SJCRH30 (cell line): ENCODE data around the gene PRPSAP1. TPM values are rescaled to one million over a fixed set of nuclear protein-coding genes. Genes with fewer than 3 reads are reported as not detected.

ENCODE experiments used
- DNase-seq, 2 experiments: peaks; one replicate each; pipeline ENCODE4 v3.0.0-alpha.2; 2015 to 2020
- H3K27ac ChIP-seq: fragments of 250-450 bp; sonication (Bioruptor Pico); 2 replicates; pipeline ENCODE4 v1.5.1; 2020; ENCODE audit warnings: mild to moderate bottlenecking, moderate library complexity
- H3K27me3 ChIP-seq: fragments of 250-450 bp; sonication (Bioruptor Pico); 2 replicates; pipeline ENCODE4 v1.5.1; 2020; ENCODE audit warnings: mild to moderate bottlenecking, moderate library complexity
- H3K36me3 ChIP-seq: fragments of 250-450 bp; sonication (Bioruptor Pico); 2 replicates; pipeline ENCODE4 v1.5.1; 2020; ENCODE audit warnings: mild to moderate bottlenecking, moderate library complexity
- H3K4me1 ChIP-seq: fragments of 250-450 bp; sonication (Bioruptor Pico); 2 replicates; pipeline ENCODE4 v1.5.1; 2020; ENCODE audit warnings: mild to moderate bottlenecking, moderate library complexity
- H3K4me3 ChIP-seq: fragments of 250-450 bp; sonication (Bioruptor Pico); 2 replicates; pipeline ENCODE4 v1.5.1; 2020; ENCODE audit warnings: mild to moderate bottlenecking, moderate library complexity
- H3K9me3 ChIP-seq: fragments of 250-450 bp; sonication (Bioruptor Pico); replicated peaks from 2 replicates; pipeline ENCODE4 v1.5.1; 2020; ENCODE audit warnings: mild to moderate bottlenecking, moderate library complexity
- total RNA-seq: library from RNA; depleted of rRNA; stranded (reverse); fragments of >200 nt; shearing (Covaris generic); gene quantifications from 2 replicates; pipeline ENCODE4 v1.2.3, GENCODE V29; 2014

Gene PRPSAP1
- total RNA-seq, 1 experiment from 2014 or later, result 69.3 TPM

GRCh38 chr17:76385892-76386786, 32.4 kb upstream of the PRPSAP1 start:
- Histone ChIP-seq H3K36me3 (no peaks in the 10 kb centered on the region), H3K27ac (no peak overlapping the region), H3K27me3 (no peaks in the 10 kb centered on the region), H3K9me3 (no peaks in the 10 kb centered on the region), H3K4me1 (peaks cover 19% of the 10 kb centered on the region), H3K4me3 (peak overlapping the region; percentile 62)
- peak; percentile 83 to 87 for DNase-seq

- Histone ChIP-seq H3K9me3 (no peaks in the 10 kb centered on the region), H3K4me3 (peak overlapping the region; percentile 62), H3K36me3 (no peaks in the 10 kb centered on the region), H3K4me1 (peaks cover 19% of the 10 kb centered on the region), H3K27me3 (no peaks in the 10 kb centered on the region), H3K27ac (no peak overlapping the region)
- DNase-seq, result peak in 1 of 2 experiments; percentile 62
Observed at GRCh38 chr17:76384987-76385891, 31.5 kb upstream of the PRPSAP1 start.

- DNase-seq, result peak; percentile 84 to 87
- no peaks in the 10 kb centered on the region for H3K27me3 ChIP-seq
- peak within 1 kb of the TSS; percentile 62 for H3K4me3 ChIP-seq
- H3K36me3 ChIP-seq, result no peaks in the 10 kb centered on the region
- peaks cover 13% of the 10 kb centered on the region; the same call in 1 of the 2 replicates for H3K4me1 ChIP-seq
- no peak within 1 kb of the TSS for H3K27ac ChIP-seq
- no peaks in the 10 kb centered on the region for H3K9me3 ChIP-seq
Observed at GRCh38 chr17:76384222-76384986, 30.7 kb upstream of the PRPSAP1 start, which contains the start of gene SPHK1. Gene SPHK1, plus strand, starts transcription at chr17:76384609. Its CDS starts 1,036 bp downstream, at chr17:76385645.

GRCh38 chr17:76383546-76384221, 30.0 kb upstream of the PRPSAP1 start:
- Histone ChIP-seq H3K4me1 (peaks cover 13% of the 10 kb centered on the region; the same call in 1 of the 2 replicates), H3K27me3 (no peaks in the 10 kb centered on the region), H3K27ac (no peak overlapping the region), H3K9me3 (no peaks in the 10 kb centered on the region), H3K36me3 (no peaks in the 10 kb centered on the region), H3K4me3 (peak overlapping the region; percentile 62)
- DNase-seq, result peak; percentile 71 to 75

GRCh38 chr17:76382803-76383545, 29.3 kb upstream of the PRPSAP1 start:
- Histone ChIP-seq H3K27ac (no peak overlapping the region), H3K4me1 (peaks cover 13% of the 10 kb centered on the region; the same call in 1 of the 2 replicates), H3K36me3 (no peaks in the 10 kb centered on the region), H3K27me3 (no peaks in the 10 kb centered on the region), H3K9me3 (no peaks in the 10 kb centered on the region), H3K4me3 (peak overlapping the region; percentile 62)
- DNase-seq, result peak; percentile 60 to 63

- Histone ChIP-seq H3K9me3 (no peaks in the 10 kb centered on the region), H3K27me3 (no peaks in the 10 kb centered on the region), H3K27ac (no peak overlapping the region), H3K4me1 (peaks cover 13% of the 10 kb centered on the region; the same call in 1 of the 2 replicates), H3K36me3 (no peaks in the 10 kb centered on the region), H3K4me3 (peak overlapping the region; percentile 62)
- peak; percentile 77 to 78 for DNase-seq
Observed at GRCh38 chr17:76382351-76382802, 28.7 kb upstream of the PRPSAP1 start.

- no peak overlapping the region for H3K27ac ChIP-seq
- H3K36me3 ChIP-seq, result no peaks in the 10 kb centered on the region
- H3K9me3 ChIP-seq, result no peaks in the 10 kb centered on the region
- H3K27me3 ChIP-seq, result no peaks in the 10 kb centered on the region
- peak overlapping the region; percentile 62; the same call in 1 of the 2 replicates for H3K4me3 ChIP-seq
- DNase-seq, result no peak
- peaks cover 14% of the 10 kb centered on the region; the same call in 1 of the 2 replicates for H3K4me1 ChIP-seq
Observed at GRCh38 chr17:76381633-76382350, 28.1 kb upstream of the PRPSAP1 start.

- H3K4me1 ChIP-seq, result peaks cover 30% of the 10 kb centered on the region
- DNase-seq, result no peak
- H3K27me3 ChIP-seq, result no peaks in the 10 kb centered on the region
- no peak overlapping the region for H3K27ac ChIP-seq
- no peak overlapping the region for H3K4me3 ChIP-seq
- H3K36me3 ChIP-seq, result no peaks in the 10 kb centered on the region
- no peaks in the 10 kb centered on the region for H3K9me3 ChIP-seq
Observed at GRCh38 chr17:76379646-76380376, 26.1 kb upstream of the PRPSAP1 start.

GRCh38 chr17:76379275-76379641, 25.5 kb upstream of the PRPSAP1 start:
- Histone ChIP-seq H3K27me3 (no peaks in the 10 kb centered on the region), H3K36me3 (no peaks in the 10 kb centered on the region), H3K27ac (no peak overlapping the region), H3K9me3 (no peaks in the 10 kb centered on the region), H3K4me3 (no peak overlapping the region), H3K4me1 (peaks cover 30% of the 10 kb centered on the region)
- no peak for DNase-seq

GRCh38 chr17:76378548-76379274, 25.0 kb upstream of the PRPSAP1 start:
- Histone ChIP-seq H3K27ac (no peak overlapping the region), H3K4me3 (no peak overlapping the region), H3K36me3 (no peaks in the 10 kb centered on the region), H3K27me3 (no peaks in the 10 kb centered on the region), H3K9me3 (no peaks in the 10 kb centered on the region), H3K4me1 (peaks cover 30% of the 10 kb centered on the region)
- no peak for DNase-seq

- Histone ChIP-seq H3K27me3 (no peaks in the 10 kb centered on the region), H3K4me1 (peaks cover 17% of the 10 kb centered on the region), H3K9me3 (no peaks in the 10 kb centered on the region), H3K27ac (no peak overlapping the region), H3K36me3 (no peaks in the 10 kb centered on the region), H3K4me3 (no peak overlapping the region)
- peak in 1 of 2 experiments; percentile 58 for DNase-seq
Observed at GRCh38 chr17:76376318-76377133, 22.8 kb upstream of the PRPSAP1 start.
